Activated CD4-positive, alpha-beta T cell treated with anti-CD3 and anti-CD28 coated beads, Interleukin-2, amount 50 U/mL, for 16 hours (primary cell): ENCODE results near the gene THADA.

Experiments
- DNase-seq: peaks from one replicate; pipeline ENCODE4 v3.0.0-alpha.2; 2020

The THADA gene

GRCh38 chr2:43269706-43270105 is 326.1 kb downstream of the THADA start:
- DNase-seq: no peak

GRCh38 chr2:43269074-43269572 is 326.7 kb downstream of the THADA start:
- DNase-seq: no peak

GRCh38 chr2:43268066-43268953 is 327.5 kb downstream of the THADA start:
- DNase-seq: no peak

DNA sequence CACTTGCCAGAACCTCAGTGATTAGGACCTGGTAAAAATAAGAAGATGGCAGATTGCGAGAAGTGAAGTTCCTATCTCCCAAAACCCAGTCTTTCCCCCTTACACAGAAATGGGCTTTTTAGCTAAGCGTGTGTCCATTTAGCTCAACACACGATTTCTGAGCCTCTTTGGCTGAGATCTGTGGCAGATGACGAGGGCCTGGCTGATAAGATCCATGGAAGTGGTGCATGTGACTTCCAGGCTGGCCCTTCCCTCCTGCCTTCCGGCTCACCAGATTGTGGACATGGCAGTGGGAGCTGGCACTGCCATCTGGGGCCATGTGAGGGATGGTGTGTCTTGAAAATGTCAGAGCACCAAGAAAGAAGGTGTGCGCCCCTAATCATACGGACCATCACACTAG is 328.5 kb downstream of the THADA start:
- no peak for DNase-seq

DNA sequence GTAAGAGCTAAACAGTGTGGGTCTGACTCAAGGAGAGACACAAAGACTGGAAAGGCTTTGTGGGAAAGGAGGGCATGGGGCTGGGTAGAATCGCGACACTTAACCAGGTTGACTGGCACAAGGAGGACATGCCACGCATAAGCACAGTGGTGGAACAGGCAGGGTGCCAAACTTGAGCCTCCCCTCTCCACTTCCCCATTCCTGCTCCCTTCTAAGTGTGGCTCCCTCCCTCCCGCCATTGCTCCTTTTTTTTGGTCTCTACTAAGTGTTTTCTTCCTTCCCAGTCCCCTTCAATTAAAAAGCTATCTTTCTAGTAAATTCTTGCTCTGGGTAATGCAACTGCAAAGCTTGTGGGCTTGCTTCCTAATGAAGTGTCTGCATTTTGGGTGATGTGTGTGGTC is 329.1 kb downstream of the THADA start:
- no peak for DNase-seq

DNA sequence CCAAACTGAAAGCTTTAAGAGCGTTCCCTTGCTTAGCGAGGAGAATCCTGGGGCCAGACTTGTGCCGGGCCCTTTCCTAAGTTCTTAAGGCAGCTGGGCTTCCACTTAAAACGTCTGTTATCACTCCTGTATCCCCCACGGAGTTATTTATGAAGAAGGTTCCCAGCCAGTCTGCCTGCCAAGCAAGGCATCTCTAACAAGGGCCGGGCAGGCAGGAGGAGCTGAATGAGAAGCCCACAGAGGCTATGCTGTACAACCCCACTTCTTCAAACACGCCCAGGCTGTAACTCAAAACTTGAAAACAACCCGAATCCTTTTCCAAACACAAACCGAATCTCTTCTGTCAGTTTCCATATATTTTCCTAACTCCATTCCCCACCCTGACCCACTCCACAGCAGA is 330.4 kb downstream of the THADA start:
- no peak for DNase-seq

DNA sequence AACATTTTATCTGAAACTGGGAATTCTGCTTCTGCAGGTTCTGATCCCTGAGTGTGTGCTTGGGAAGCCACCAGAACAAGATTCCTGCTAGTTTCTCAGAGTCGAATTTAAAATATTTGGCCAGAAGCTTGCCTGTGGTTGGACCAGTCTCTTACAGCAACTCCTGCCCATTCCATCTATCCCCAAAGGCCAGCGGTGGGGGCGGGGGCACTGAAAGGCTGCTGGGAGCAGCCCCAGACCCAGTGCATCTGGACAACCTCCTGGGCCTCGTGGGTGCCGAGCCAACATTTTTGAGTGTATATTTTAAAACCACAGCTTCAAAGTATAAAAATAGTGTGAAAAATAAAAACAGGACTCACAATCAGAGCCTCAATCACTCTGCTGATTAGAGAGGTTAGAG is 330.8 kb downstream of the THADA start:
- DNase-seq: no peak

DNA sequence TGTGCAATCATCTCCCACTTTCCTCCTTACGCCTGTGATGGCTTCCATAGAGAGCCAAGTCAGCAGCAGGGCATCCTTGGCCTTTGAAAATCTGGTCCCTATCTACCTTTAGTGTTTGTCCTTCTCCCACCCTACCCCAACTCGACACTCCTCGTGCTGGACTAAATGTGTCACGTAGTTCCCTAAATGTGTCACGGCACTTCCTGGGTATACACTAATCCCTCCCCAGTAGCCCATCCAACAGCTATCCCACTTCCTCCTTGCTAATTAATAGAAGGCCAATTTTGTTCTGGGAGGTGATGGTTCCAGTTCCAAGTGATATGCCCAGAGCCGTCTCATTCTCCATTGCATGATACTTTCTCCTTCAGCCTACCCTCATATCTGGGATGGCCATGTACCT is 332.9 kb downstream of the THADA start:
- DNase-seq: no peak

- DNase-seq: no peak
Measured at GRCh38 chr2:43262239-43262638, 333.6 kb downstream of the THADA start.

- no peak for DNase-seq
Measured at GRCh38 chr2:43259512-43259911, 336.3 kb downstream of the THADA start.

DNA sequence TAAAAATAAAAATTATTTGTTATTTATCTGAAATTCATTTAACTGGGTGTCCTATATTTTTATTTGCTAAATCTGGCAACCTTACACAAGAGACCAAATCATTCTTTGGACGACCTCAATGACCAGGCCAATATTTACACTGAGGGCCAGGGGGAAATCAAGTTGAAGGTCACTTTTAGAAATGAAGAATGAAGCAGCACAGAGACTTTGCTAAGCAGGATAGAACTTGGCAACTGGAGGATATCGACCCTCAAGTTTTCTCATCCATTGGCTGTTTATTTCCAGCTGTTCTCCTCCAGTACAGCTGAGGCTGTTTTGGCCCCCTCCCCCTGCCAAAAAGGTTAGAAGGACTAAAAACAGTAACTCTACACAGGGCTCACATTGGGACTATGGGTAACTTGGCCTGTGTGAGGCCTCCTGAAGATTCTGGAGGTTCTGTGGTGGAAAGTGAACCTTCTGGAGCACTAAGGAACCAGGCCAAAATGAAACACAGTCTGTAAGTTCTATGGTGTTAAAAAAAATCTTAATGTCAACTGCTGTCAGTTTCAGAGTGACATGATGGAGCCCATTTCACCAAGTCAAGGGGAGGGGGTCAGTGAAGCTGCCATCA is 337.2 kb downstream of the THADA start:
- DNase-seq: no peak

DNA sequence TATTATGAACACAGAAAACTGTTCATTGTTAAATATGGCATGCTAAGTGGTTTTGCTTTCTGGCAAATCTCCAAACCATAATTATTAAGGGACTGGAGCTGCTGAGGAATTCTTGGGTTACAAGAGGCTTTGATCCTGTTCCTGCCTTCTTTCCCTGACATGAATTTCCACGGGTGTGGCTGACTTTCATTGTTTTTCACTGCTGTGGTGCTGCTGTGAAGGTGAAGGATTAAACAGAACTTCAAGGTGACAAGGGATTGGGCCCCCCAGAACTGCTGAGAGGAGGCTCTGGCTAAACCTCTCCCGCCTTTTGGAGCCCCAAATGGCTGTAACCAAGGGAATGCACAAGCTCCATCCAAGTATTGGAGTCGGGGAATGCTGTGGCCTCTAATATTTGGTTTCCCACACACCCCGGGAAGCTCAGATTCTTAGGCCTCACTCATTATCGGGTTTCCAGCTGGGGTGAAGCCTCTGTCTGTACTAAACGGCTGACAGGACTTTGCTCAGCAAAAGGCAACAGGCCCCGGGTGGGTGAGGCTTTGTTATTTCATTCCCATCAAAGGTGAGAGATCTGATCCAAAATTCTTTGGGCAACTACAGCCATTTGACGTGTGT is 340.4 kb downstream of the THADA start:
- DNase-seq: no peak

DNA sequence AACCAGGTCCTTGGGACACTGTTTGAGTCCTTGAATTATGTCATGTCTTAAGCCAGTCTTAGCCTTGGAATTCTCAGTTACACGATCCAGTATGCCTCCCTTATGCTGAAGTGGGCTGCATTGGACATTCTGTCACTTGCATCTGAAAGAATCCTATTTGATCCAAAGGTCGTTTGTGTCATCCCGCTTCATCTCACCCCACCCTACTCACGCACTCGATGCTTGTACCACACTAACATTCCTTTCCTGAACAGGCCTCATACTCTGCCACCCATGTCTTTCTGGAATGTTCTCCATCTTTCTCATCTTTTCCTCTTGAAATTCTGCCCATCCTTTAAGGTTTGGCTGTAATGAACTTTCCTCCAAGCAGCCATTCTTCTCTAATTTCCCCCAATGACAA is 341.5 kb downstream of the THADA start:
- no peak for DNase-seq

DNA sequence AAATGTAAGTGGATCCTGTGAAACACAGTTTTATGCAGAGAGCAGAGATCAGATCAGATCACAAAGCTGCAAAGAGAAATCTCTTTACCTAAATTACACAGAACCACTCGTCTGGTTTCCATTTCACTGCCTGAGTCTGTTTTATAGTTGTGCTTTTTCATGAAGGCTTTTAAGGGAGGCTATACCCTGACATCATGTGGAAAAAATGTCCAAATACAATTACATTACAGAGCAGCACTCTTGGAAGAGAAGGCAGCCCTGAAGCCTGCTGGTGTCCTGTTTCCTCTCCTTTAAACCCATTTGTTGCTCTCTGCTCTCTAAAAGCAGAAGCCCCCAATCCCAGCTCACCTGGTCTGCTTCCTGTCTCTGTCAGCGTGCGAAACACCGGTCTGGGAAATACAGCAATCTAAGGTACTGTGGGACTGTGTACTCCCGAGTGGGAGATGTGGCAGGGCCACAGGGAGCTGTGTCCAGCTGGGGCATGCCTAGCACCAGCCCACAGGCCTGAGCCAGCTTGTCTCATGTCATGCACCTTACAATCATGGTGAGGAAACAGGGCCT is 344.6 kb downstream of the THADA start:
- no peak for DNase-seq

DNA sequence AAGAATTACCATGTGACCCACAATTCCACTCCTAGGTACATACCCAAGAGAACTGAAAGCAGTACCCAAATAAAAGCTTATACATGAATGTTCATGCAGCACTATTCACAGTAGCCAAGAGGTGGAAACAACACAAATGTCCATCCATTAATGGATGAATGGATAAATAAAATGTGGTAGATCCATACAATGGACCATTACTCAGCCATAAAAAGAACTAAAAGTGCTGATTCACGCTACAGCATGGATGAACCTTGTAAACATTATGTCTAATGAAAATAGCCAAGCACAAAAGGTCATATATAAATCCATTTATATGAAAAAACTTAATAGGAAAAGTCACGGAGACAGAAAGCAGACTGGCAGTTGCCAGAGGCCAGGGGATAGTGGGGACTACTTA is 345.8 kb downstream of the THADA start:
- DNase-seq: no peak

DNA sequence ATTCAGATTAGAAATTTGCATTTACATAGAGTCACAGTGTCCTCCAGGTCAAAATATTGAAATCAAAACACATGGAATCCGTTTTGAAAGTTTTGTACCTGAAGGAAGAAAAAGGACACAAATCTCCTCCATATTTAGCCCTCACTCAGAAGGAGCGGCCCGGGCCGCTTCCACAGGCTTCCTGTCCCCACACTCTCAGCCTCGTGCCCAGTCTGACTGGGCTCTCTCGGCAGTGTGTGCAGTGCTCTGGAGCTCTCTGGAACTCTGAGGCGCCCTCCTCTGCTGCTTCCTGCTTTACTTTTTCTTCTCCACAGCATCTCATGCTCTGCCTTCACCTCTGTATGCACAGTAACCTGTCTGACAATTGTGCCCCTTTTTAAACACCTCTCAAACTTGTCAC is 347.2 kb downstream of the THADA start:
- DNase-seq: no peak

DNA sequence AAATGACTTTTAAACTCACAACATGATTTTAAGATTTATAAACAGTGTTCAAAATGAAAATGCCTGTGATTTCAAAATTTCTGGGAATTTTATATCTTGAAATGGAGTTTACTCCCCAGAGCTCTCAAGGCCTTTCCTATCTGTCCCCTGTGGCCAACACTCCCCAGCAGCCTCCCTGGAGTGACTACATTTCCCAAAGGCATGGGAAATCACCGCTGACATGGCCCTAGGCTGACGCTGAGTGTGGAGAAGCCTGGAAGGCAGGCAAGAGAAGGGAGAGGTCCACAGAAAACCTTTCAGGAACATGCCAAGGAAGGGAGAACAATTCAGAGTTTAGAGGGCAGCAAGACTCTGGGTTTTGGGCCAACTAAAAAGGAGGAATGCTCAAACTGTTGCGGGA is 349.2 kb downstream of the THADA start:
- DNase-seq: no peak

DNA sequence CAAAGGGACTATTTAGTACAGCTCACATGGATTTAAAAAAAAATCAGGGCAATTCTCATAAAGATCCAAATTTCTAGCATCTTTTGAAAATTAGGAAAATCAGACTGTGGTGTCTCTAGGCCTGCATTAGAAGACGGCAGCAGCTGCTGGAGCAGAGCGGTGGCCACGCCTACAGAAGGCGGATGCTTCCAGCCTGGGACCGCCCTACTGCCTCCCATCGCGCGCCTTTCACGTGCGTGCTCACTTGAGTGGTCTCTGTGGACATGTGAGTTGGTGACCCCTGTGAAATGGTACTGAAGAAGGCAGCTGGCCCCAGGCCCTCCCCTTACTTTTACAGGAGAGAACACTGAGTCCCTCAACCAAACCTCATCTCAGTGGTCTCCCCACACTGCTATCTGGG is 354.3 kb downstream of the THADA start:
- no peak for DNase-seq

- DNase-seq: no peak
Measured at GRCh38 chr2:43240766-43241150, 355.1 kb downstream of the THADA start.

DNA sequence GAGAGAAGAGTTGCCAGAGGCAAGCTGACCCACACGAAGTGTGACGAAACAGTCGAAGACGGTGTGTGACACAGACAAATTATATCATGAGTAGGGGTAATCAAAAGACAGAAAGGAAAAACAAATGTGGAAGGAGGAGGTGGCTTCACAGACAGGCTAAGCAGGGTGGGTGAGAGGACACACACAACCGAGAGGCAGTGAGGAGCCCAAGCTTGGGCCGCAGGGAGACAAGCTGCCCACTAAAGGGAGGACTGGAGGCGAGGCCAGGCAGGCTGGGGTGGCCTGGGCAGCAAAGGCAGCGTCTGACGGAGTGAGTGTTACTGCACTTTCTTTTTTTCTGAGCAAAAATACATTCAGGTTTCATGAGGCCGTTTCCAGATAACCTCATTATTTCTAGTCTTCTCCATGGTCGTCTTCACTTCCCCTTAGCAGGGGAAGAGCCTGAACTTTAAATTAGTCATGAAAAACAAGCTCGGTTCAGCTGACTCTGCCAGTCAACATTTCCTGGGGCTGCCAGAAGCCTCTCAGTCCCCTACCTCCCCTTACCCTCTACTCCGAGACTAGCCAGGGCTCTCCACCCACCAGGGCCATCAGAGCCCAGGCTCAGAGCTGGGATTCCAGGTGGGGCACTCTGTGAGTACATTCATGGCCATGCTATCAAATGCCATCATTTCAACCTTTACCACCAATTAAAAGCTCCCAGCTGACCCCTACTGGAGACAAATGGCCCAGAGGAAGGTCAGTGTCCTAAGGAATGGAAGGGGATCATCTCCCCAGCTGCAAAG is 355.7 kb downstream of the THADA start:
- DNase-seq: no peak

DNA sequence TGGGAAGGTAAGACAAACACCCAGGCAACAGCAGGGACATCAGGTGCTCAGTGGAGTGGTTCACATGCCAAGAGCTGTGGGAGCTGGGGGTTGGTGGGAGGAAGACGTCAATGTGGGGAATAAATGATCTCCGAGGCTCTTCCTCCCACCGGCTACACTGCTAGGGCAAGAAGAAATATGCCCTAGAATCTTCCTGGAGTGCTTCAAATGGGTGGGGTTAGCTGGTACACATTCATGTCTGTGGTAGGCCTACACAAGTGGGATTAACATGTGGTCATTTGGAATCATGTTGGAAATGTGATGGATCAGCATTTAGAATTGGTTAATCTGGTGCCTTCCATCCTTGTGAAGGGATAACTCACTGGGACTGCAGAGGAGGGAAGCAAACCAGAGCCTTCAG is 357.0 kb downstream of the THADA start:
- DNase-seq: no peak

GRCh38 chr2:43238176-43238575 is 357.7 kb downstream of the THADA start:
- DNase-seq: no peak
